Liver (tissue), 9 donors: ENCODE measurements around the gene MPRIP. TPM values are rescaled to one million over a fixed set of nuclear protein-coding genes. Genes with fewer than 3 reads are reported as not detected.

ENCODE experiments used
- DNase-seq: peaks from one replicate; pipeline ENCODE4 v3.0.0-alpha.2; 2017; ENCODE audit warnings: low spot score
- H3K27ac ChIP-seq, 2 donors: one replicate each; pipeline ENCODE4 v1.7.0; 2013; ENCODE audit warnings: inconsistent platforms in 2 of 2, low read length in 2 of 2, control low read depth in 1 of 2, low read depth in 1 of 2, mild to moderate bottlenecking in 1 of 2
- H3K27me3 ChIP-seq, 4 donors: one replicate each; pipeline versions ENCODE4 v1.6.1 to v1.7.0; 2013; ENCODE audit warnings: low read length in 3 of 4, inconsistent platforms in 1 of 4, mild to moderate bottlenecking in 1 of 4, moderate library complexity in 1 of 4; ENCODE audit not compliant: control insufficient read depth in 4 of 4, insufficient read depth in 4 of 4
- H3K36me3 ChIP-seq, 4 donors: one replicate each; pipeline versions ENCODE4 v1.6.1 to v1.7.0; 2013; ENCODE audit warnings: low read length in 3 of 4, mild to moderate bottlenecking in 3 of 4, low read depth in 1 of 4, moderate library complexity in 1 of 4; ENCODE audit not compliant: control insufficient read depth in 4 of 4, insufficient read depth in 3 of 4
- H3K4me1 ChIP-seq, 4 donors: one replicate each; pipeline versions ENCODE4 v1.6.1 to v1.7.0; 2013; ENCODE audit warnings: low read length in 3 of 4, mild to moderate bottlenecking in 3 of 4, moderate library complexity in 1 of 4; ENCODE audit not compliant: control insufficient read depth in 4 of 4, insufficient read depth in 4 of 4
- H3K4me3 ChIP-seq, 3 donors: one replicate each; pipeline versions ENCODE4 v1.6.1 to v1.7.0; 2013; ENCODE audit warnings: low read length in 3 of 3, control low read depth in 1 of 3, low read depth in 1 of 3, mild to moderate bottlenecking in 1 of 3
- H3K9ac ChIP-seq, 2 donors: one replicate each; pipeline ENCODE4 v1.7.0; 2013; ENCODE audit warnings: low read length in 2 of 2, mild to moderate bottlenecking in 2 of 2, moderate library complexity in 2 of 2, control low read depth in 1 of 2, low read depth in 1 of 2
- H3K9me3 ChIP-seq, 4 donors: one replicate each; pipeline versions ENCODE4 v1.6.1 to v1.7.0; 2013; ENCODE audit warnings: low read length in 3 of 4; ENCODE audit not compliant: control insufficient read depth in 4 of 4
- EGR1 ChIP-seq, 2 donors: IDR thresholded peaks; 2 replicates each; pipeline ENCODE4 v1.6.1; 2016 to 2018; ENCODE audit warnings: antibody characterized with exemption in 2 of 2, low read depth in 2 of 2
- FOXA1 ChIP-seq: IDR thresholded peaks from 2 replicates; pipeline ENCODE4 v1.6.1; 2016; ENCODE audit warnings: antibody characterized with exemption
- FOXA2 ChIP-seq: IDR thresholded peaks from 2 replicates; pipeline ENCODE4 v1.6.1; 2016; ENCODE audit warnings: antibody characterized with exemption
- GABPA ChIP-seq, 2 donors: IDR thresholded peaks in 1 of 2; conservative IDR thresholded peaks in 1 of 2; 2 replicates each; pipeline ENCODE4 v1.6.1; 2016; ENCODE audit warnings: antibody characterized with exemption in 2 of 2, mild to moderate bottlenecking in 1 of 2, moderate library complexity in 1 of 2
- HNF4A ChIP-seq, 2 donors: conservative IDR thresholded peaks; 2 replicates each; pipeline ENCODE4 v1.6.1; 2016; ENCODE audit warnings: antibody characterized with exemption in 2 of 2, mild to moderate bottlenecking in 2 of 2
- HNF4G ChIP-seq: IDR thresholded peaks from 2 replicates; pipeline ENCODE4 v1.6.1; 2016; ENCODE audit warnings: antibody characterized with exemption
- JUND ChIP-seq, 2 donors: IDR thresholded peaks; 2 replicates each; pipeline ENCODE4 v1.6.1; 2016; ENCODE audit warnings: antibody characterized with exemption in 2 of 2
- NR2F2 ChIP-seq: IDR thresholded peaks from 2 replicates; pipeline ENCODE4 v1.6.1; 2016; ENCODE audit warnings: antibody characterized with exemption
- RAD21 ChIP-seq, 2 donors: IDR thresholded peaks; 2 replicates each; pipeline ENCODE4 v1.6.1; 2016; ENCODE audit warnings: antibody characterized with exemption in 2 of 2, mild to moderate bottlenecking in 2 of 2
- RXRA ChIP-seq, 2 donors: IDR thresholded peaks; 2 replicates each; pipeline ENCODE4 v1.6.1; 2017 to 2018; ENCODE audit warnings: antibody characterized with exemption in 2 of 2, mild to moderate bottlenecking in 1 of 2
- SP1 ChIP-seq: IDR thresholded peaks from 2 replicates; pipeline ENCODE4 v1.6.1; 2018; ENCODE audit warnings: antibody characterized with exemption, mild to moderate bottlenecking
- TAF1 ChIP-seq: conservative IDR thresholded peaks from 2 replicates; pipeline ENCODE4 v1.6.1; 2016; ENCODE audit warnings: antibody characterized with exemption, mild to moderate bottlenecking
- YY1 ChIP-seq: IDR thresholded peaks from 2 replicates; pipeline ENCODE4 v1.6.1; 2016; ENCODE audit warnings: antibody characterized with exemption, mild to moderate bottlenecking
- WGBS: extraction: QIAGEN DNeasy Blood & Tissue Kit; methylation state at CpG from one replicate; pipeline ENCODE4 v1.1.7; 2013; 5-methylcytosine and 5-hydroxymethylcytosine counted together
- polyA plus RNA-seq, 2 donors: library from polyadenylated mRNA; stranded (reverse) in 1 of 2; unstranded in 1 of 2; fragments of 200-250 nt in 1 of 2; fragments of >200 nt in 1 of 2; fragmentation: Nextera tagmentation in 1 of 2; extraction: Ambion mirVana in 1 of 2; gene quantifications; one replicate each; pipeline versions ENCODE4 v1.2.1 to v1.2.3, GENCODE V29; 2013 to 2015
- total RNA-seq, 2 donors: library from RNA; depleted of rRNA; stranded (reverse); fragments of >200 nt; gene quantifications; one replicate each; pipeline ENCODE4 v1.2.3, GENCODE V29; 2014
- TF ChIP-seq, protein P1 (sequence below): IDR thresholded peaks from 2 replicates; pipeline ENCODE4 v1.6.1; 2016; ENCODE audit warnings: antibody characterized with exemption, mild to moderate bottlenecking
- TF ChIP-seq, protein P2 (sequence below): IDR thresholded peaks from 2 replicates; pipeline ENCODE4 v1.6.1; 2016; ENCODE audit warnings: antibody characterized with exemption
- TF ChIP-seq, protein P3 (sequence below): IDR thresholded peaks from 2 replicates; pipeline ENCODE4 v1.6.1; 2016; ENCODE audit warnings: antibody characterized with exemption
- TF ChIP-seq, protein P4 (sequence below): fragments of 150-350 bp; IDR thresholded peaks from 2 replicates; pipeline ENCODE4 v1.5.1; 2017; ENCODE audit warnings: improper control_type of control experiment, low read depth, low read length; ENCODE audit not compliant: missing input control
- TF ChIP-seq, protein P5 (sequence below): IDR thresholded peaks from 2 replicates; pipeline ENCODE4 v1.6.1; 2016; ENCODE audit warnings: antibody characterized with exemption
- donor health status: healthy.
- donor health status: healthy.
- donor health status: healthy.
- donor health status: healthy.
- donor health status: healthy.

Gene MPRIP
- total and polyA plus RNA-seq, 4 donors: 21.2 to 61.9 (median 34.7) TPM

DNA sequence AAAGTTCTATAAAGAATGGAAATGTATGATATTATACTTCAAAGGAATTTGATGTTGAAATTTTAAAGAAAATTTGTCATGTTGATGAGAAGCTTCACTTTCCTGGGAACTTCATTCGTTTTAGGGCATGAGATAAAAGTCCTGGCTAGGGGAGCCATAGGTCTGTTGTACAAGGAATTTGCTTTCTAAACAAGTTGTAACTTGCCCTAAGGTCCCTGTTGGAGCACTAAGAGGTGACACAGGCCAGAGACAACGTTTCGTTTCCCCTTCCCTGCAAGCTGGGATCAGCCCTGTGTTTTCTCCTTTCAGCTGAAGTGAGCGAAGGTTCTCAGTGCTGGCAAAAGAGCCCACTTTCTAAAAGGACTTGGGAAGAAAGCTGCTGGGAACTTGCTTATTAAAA, 147.3 kb downstream of the MPRIP start:
- TF ChIP-seq JUND (IDR thresholded peaks at IDR 0.05) (no peak), GABPA (IDR thresholded peaks at IDR 0.05 in 1 of 2, conservative IDR thresholded peaks at IDR 0.05 in 1 of 2) (no peak), NR2F2 (no peak), FOXA1 (no peak)
- TF ChIP-seq, protein P1, sequence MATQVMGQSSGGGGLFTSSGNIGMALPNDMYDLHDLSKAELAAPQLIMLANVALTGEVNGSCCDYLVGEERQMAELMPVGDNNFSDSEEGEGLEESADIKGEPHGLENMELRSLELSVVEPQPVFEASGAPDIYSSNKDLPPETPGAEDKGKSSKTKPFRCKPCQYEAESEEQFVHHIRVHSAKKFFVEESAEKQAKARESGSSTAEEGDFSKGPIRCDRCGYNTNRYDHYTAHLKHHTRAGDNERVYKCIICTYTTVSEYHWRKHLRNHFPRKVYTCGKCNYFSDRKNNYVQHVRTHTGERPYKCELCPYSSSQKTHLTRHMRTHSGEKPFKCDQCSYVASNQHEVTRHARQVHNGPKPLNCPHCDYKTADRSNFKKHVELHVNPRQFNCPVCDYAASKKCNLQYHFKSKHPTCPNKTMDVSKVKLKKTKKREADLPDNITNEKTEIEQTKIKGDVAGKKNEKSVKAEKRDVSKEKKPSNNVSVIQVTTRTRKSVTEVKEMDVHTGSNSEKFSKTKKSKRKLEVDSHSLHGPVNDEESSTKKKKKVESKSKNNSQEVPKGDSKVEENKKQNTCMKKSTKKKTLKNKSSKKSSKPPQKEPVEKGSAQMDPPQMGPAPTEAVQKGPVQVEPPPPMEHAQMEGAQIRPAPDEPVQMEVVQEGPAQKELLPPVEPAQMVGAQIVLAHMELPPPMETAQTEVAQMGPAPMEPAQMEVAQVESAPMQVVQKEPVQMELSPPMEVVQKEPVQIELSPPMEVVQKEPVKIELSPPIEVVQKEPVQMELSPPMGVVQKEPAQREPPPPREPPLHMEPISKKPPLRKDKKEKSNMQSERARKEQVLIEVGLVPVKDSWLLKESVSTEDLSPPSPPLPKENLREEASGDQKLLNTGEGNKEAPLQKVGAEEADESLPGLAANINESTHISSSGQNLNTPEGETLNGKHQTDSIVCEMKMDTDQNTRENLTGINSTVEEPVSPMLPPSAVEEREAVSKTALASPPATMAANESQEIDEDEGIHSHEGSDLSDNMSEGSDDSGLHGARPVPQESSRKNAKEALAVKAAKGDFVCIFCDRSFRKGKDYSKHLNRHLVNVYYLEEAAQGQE: no peak
- DNase-seq: no peak
- Histone ChIP-seq H3K36me3 (peaks cover 0 to 14% (median 1%) of the 10 kb centered on the region in 4 donors), H3K27ac (no peak overlapping the region), H3K9ac (no peak overlapping the region), H3K4me3 (no peak overlapping the region), H3K9me3 (no peaks in the 10 kb centered on the region), H3K27me3 (no peaks in the 10 kb centered on the region), H3K4me1 (peaks cover 0 to 7% (median 0%) of the 10 kb centered on the region in 4 donors)
- WGBS: 54% methylated on average over 4 of the region's 4 CpGs

DNA sequence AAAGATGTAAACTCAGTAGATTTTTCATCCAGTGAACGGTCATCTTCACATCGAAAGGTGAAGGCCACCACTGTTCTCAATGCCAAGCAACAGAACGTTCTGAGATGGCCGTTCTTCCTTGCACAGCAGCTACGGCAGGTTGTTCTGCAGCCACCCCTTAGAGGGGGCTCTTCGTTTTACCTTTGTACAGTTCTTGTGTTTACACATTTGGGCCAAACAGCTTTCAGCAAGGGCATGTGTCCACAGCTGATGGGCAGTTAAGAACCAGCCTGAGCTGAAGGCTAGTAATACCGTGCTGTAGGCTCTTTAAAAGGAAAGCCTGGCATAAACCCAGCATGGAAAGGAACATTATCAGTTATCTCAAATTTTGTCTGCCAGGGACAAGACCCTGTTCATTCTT, 147.9 kb downstream of the MPRIP start:
- peaks cover 0 to 7% (median 0%) of the 10 kb centered on the region in 4 donors for H3K4me1 ChIP-seq
- WGBS: 77% methylated on average over 7 of the region's 7 CpGs
- DNase-seq: no peak
- H3K27ac ChIP-seq: no peak overlapping the region
- peaks cover 0 to 12% (median 1%) of the 10 kb centered on the region in 4 donors for H3K36me3 ChIP-seq
- H3K4me3 ChIP-seq: no peak overlapping the region
- H3K9me3 ChIP-seq: no peaks in the 10 kb centered on the region
- TF ChIP-seq YY1 (no peak), FOXA2 (no peak), TAF1 (no peak), NR2F2 (no peak), EGR1 (IDR thresholded peaks at IDR 0.05; ENCODE audit: low read depth in 2 of 2) (no peak), JUND (IDR thresholded peaks at IDR 0.05) (no peak), GABPA (IDR thresholded peaks at IDR 0.05 in 1 of 2, conservative IDR thresholded peaks at IDR 0.05 in 1 of 2) (no peak), SP1 (no peak), FOXA1 (no peak), HNF4G (no peak), HNF4A (conservative IDR thresholded peaks at IDR 0.05) (no peak), RAD21 (IDR thresholded peaks at IDR 0.05) (no peak), RXRA (IDR thresholded peaks at IDR 0.05) (no peak)
- TF ChIP-seq, protein P2, sequence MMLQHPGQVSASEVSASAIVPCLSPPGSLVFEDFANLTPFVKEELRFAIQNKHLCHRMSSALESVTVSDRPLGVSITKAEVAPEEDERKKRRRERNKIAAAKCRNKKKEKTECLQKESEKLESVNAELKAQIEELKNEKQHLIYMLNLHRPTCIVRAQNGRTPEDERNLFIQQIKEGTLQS: no peak
- TF ChIP-seq, protein P3, sequence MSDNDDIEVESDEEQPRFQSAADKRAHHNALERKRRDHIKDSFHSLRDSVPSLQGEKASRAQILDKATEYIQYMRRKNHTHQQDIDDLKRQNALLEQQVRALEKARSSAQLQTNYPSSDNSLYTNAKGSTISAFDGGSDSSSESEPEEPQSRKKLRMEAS: no peak
- TF ChIP-seq, protein P1: no peak
- TF ChIP-seq, protein P4, sequence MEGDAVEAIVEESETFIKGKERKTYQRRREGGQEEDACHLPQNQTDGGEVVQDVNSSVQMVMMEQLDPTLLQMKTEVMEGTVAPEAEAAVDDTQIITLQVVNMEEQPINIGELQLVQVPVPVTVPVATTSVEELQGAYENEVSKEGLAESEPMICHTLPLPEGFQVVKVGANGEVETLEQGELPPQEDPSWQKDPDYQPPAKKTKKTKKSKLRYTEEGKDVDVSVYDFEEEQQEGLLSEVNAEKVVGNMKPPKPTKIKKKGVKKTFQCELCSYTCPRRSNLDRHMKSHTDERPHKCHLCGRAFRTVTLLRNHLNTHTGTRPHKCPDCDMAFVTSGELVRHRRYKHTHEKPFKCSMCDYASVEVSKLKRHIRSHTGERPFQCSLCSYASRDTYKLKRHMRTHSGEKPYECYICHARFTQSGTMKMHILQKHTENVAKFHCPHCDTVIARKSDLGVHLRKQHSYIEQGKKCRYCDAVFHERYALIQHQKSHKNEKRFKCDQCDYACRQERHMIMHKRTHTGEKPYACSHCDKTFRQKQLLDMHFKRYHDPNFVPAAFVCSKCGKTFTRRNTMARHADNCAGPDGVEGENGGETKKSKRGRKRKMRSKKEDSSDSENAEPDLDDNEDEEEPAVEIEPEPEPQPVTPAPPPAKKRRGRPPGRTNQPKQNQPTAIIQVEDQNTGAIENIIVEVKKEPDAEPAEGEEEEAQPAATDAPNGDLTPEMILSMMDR: no peak
- TF ChIP-seq, protein P5, sequence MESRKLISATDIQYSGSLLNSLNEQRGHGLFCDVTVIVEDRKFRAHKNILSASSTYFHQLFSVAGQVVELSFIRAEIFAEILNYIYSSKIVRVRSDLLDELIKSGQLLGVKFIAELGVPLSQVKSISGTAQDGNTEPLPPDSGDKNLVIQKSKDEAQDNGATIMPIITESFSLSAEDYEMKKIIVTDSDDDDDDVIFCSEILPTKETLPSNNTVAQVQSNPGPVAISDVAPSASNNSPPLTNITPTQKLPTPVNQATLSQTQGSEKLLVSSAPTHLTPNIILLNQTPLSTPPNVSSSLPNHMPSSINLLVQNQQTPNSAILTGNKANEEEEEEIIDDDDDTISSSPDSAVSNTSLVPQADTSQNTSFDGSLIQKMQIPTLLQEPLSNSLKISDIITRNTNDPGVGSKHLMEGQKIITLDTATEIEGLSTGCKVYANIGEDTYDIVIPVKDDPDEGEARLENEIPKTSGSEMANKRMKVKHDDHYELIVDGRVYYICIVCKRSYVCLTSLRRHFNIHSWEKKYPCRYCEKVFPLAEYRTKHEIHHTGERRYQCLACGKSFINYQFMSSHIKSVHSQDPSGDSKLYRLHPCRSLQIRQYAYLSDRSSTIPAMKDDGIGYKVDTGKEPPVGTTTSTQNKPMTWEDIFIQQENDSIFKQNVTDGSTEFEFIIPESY: no peak
- no peaks in the 10 kb centered on the region for H3K27me3 ChIP-seq
- no peak overlapping the region for H3K9ac ChIP-seq
